Caco-2 (cell line): ENCODE data around the gene C2CD3. TPM values are rescaled to one million over a fixed set of nuclear protein-coding genes. Genes with fewer than 3 reads are reported as not detected.
A peak's percentile ranks its signal among the peaks of the same experiment; 100 is the strongest.
"Not testable (repeated sequence)": the region's sequence is repeated elsewhere in the genome, so short reads cannot be mapped to it uniquely, and the experiment has no call there.

Experiments
- BruUV-seq: library from RNA; stranded (reverse); fragments of 400-500 nt; replicated peaks from 2 replicates; lab custom pipeline; 2021; lab: Mats Ljungman, UMichigan
- CTCF ChIA-PET: fragments of 300-600 bp; sonication (Branson Sonifier 250); formaldehyde crosslinking; loops from one replicate; lab custom pipeline; 2022; ENCODE audit warnings: antibody characterized with exemption; lab: Charles Lee
- POLR2A ChIA-PET: fragments of 300-600 bp; sonication (Branson Sonifier 250); formaldehyde crosslinking; loops from one replicate; lab custom pipeline; 2022; ENCODE audit warnings: antibody characterized with exemption; lab: Charles Lee
- DNase-seq, 2 experiments: peaks; one replicate each; pipeline versions ENCODE4 v3.0.0 to v3.0.0-alpha.2; 2020 to 2022
- H3K27me3 ChIP-seq: replicated peaks from 2 replicates; pipeline ENCODE4 v1.6.0; 2011; ENCODE audit warnings: low read length; ENCODE audit not compliant: control insufficient read depth, insufficient read depth
- H3K36me3 ChIP-seq: 2 replicates; pipeline ENCODE4 v1.5.1; 2011; ENCODE audit warnings: low read length; ENCODE audit not compliant: control insufficient read depth, insufficient read depth
- H3K4me1 ChIP-seq: fragments of 250-450 bp; sonication (Bioruptor Pico); 2 replicates; pipeline ENCODE4 v1.5.1; 2020; ENCODE audit warnings: mild to moderate bottlenecking
- H3K4me3 ChIP-seq: 2 replicates; pipeline ENCODE4 v1.5.1; 2011; ENCODE audit warnings: low read depth, mild to moderate bottlenecking, control low read depth, low read length
- H3K9me3 ChIP-seq: fragments of 250-450 bp; sonication (Bioruptor Pico); 2 replicates; pipeline ENCODE4 v1.5.1; 2020; ENCODE audit warnings: mild to moderate bottlenecking, moderate library complexity
- H3K27ac Mint-ChIP-seq: one replicate; pipeline ENCODE4 v1.8.0; 2022; ENCODE audit warnings: mixed read lengths; ENCODE audit not compliant: unreplicated experiment
- H3K27me3 Mint-ChIP-seq: one replicate; pipeline ENCODE4 v1.8.0; 2022; ENCODE audit warnings: mixed read lengths; ENCODE audit not compliant: insufficient read depth, unreplicated experiment
- H3K36me3 Mint-ChIP-seq: one replicate; pipeline ENCODE4 v1.8.0; 2022; ENCODE audit warnings: mild to moderate bottlenecking, mixed read lengths; ENCODE audit not compliant: insufficient read depth, unreplicated experiment
- H3K4me1 Mint-ChIP-seq: one replicate; pipeline ENCODE4 v1.8.0; 2022; ENCODE audit warnings: low read depth, mixed read lengths; ENCODE audit not compliant: unreplicated experiment
- H3K4me3 Mint-ChIP-seq: one replicate; pipeline ENCODE4 v1.8.0; 2022; ENCODE audit warnings: mild to moderate bottlenecking, moderate library complexity, mixed read lengths; ENCODE audit not compliant: unreplicated experiment
- H3K9me3 Mint-ChIP-seq: one replicate; pipeline ENCODE4 v1.8.0; 2022; ENCODE audit warnings: mixed read lengths; ENCODE audit not compliant: unreplicated experiment
- CTCF ChIP-seq, 2 experiments: fragments of 200-600 bp in 1 of 2; IDR thresholded peaks; 1 replicate in 1 of 2; 2 replicates in 1 of 2; pipeline versions ENCODE4 v1.5.1 to v1.8.0; 2011 to 2022; ENCODE audit warnings: antibody characterized with exemption in 1 of 2, control low read depth in 1 of 2, inconsistent platforms in 1 of 2, low read depth in 1 of 2, low read length in 1 of 2, mild to moderate bottlenecking in 1 of 2, moderate library complexity in 1 of 2; ENCODE audit not compliant: insufficient read depth in 1 of 2, severe bottlenecking in 1 of 2, unreplicated experiment in 1 of 2
- intact Hi-C: fragments of 100-400 bp; cut with micrococcal nuclease; formaldehyde crosslinking; loops from one replicate; pipeline ENCODE4 v1.10.0; 2022; ENCODE audit not compliant: unreplicated experiment
- total RNA-seq: library from RNA; stranded (reverse); gene quantifications from 2 replicates; pipeline ENCODE4 v1.2.3, GENCODE V29; 2022

C2CD3 gene
- total RNA-seq, 1 experiment from 2014 or later: 47.5 TPM

GRCh38 chr11:74132833-74133232 lies 38.0 kb downstream of the C2CD3 start:
- no peak for DNase-seq
- Mint-ChIP-seq H3K27me3 (no peaks in the 10 kb centered on the region), H3K4me3 (no peak overlapping the region), H3K9me3 (no peaks in the 10 kb centered on the region), H3K4me1 (peaks cover 20% of the 10 kb centered on the region), H3K36me3 (peaks cover 59% of the 10 kb centered on the region), H3K27ac (no peak overlapping the region)
- intact Hi-C loops: no loop called here
- H3K9me3 ChIP-seq: 0 out of 2 replicates have a peak, but pooled peaks cover 7% of the 10 kb centered on the region
- H3K27me3 ChIP-seq: no peaks in the 10 kb centered on the region
- TF ChIP-seq CTCF (IDR thresholded peaks at IDR 0.05; ENCODE audit: insufficient read depth in 1 of 2, low read depth in 1 of 2, low read length in 1 of 2, severe bottlenecking in 1 of 2, unreplicated experiment in 1 of 2): no peak
- peaks cover 37% of the 10 kb centered on the region for H3K4me1 ChIP-seq
- H3K36me3 ChIP-seq: peaks cover 4% of the 10 kb centered on the region
- no TSS peak for BruUV-seq
- POLR2A ChIA-PET: no interaction called here
- CTCF ChIA-PET: no interaction called here
- H3K4me3 ChIP-seq: no peak overlapping the region

- H3K9me3 Mint-ChIP-seq, POLR2A ChIA-PET, H3K27ac Mint-ChIP-seq, BruUV-seq, H3K4me3 ChIP-seq, H3K9me3 ChIP-seq, H3K27me3 ChIP-seq, CTCF ChIA-PET, H3K4me3 Mint-ChIP-seq, intact Hi-C loops, H3K36me3 ChIP-seq, H3K27me3 Mint-ChIP-seq, DNase-seq: not testable (repeated sequence)
- peaks cover 22% of the 10 kb centered on the region for H3K4me1 ChIP-seq
- H3K36me3 Mint-ChIP-seq: peaks cover 62% of the 10 kb centered on the region
- H3K4me1 Mint-ChIP-seq: peaks cover 20% of the 10 kb centered on the region
Observed at GRCh38 chr11:74129121-74129520, 41.7 kb downstream of the C2CD3 start.

- intact Hi-C loops: loop anchor here (1.0 to 5.0 kb wide), 5 partner anchors 15 to 104 kb away; partner anchors contain the start of genes C2CD3 and PPME1
- no TSS peak for BruUV-seq
- Mint-ChIP-seq H3K4me3 (peak overlapping the region; percentile 4), H3K36me3 (peaks cover 20% of the 10 kb centered on the region), H3K27ac (peak overlapping the region; percentile 52), H3K27me3 (no peaks in the 10 kb centered on the region), H3K9me3 (no peaks in the 10 kb centered on the region), H3K4me1 (peaks cover 43% of the 10 kb centered on the region)
- H3K4me1 ChIP-seq: peaks cover 35% of the 10 kb centered on the region
- TF ChIP-seq CTCF (IDR thresholded peaks at IDR 0.05; ENCODE audit: insufficient read depth in 1 of 2, low read depth in 1 of 2, low read length in 1 of 2, severe bottlenecking in 1 of 2, unreplicated experiment in 1 of 2): peak; percentile 13 to 62
- CTCF ChIA-PET: interaction anchor here (0.6 to 1.5 kb wide), 4 partner anchors 48 to 198 kb away, joined by 3 to 15 read pairs (median 3); partner anchors contain the start of genes C2CD3 and PPME1
- DNase-seq: peak; percentile 79 to 84
- H3K36me3 ChIP-seq: no peaks in the 10 kb centered on the region; the same call in 1 of the 2 replicates
- H3K9me3 ChIP-seq: no peaks in the 10 kb centered on the region
- no peak overlapping the region for H3K4me3 ChIP-seq
- POLR2A ChIA-PET: interaction anchor here (0.9 to 1.8 kb wide), 3 partner anchors 16 to 139 kb away, joined by 5 to 21 read pairs (median 7); partner anchors contain the start of genes C2CD3 and PPME1
- H3K27me3 ChIP-seq: no peaks in the 10 kb centered on the region
Observed at GRCh38 chr11:74123008-74123448, 47.8 kb downstream of the C2CD3 start.
